Trophoblast cell (in vitro differentiated cells and primary cell): ENCODE data around the gene IPPK.
A peak's percentile ranks its signal among the peaks of the same experiment; 100 is the strongest.

Experiments
- DNase-seq, 2 donors: peaks; one replicate each; pipeline ENCODE4 v3.0.0-alpha.2; 2016
- H2AFZ ChIP-seq: 2 replicates; pipeline ENCODE4 v1.6.1; 2013; ENCODE audit warnings: low read length, moderate library complexity, mild to moderate bottlenecking; ENCODE audit not compliant: insufficient read depth, poor library complexity
- H2AK5ac ChIP-seq: 2 replicates; pipeline ENCODE4 v1.6.1; 2013; ENCODE audit warnings: mild to moderate bottlenecking, low read length
- H2BK120ac ChIP-seq: 2 replicates; pipeline ENCODE4 v1.6.1; 2013; ENCODE audit warnings: low read length, mild to moderate bottlenecking, moderate library complexity; ENCODE audit not compliant: insufficient read depth, poor library complexity
- H2BK12ac ChIP-seq: 2 replicates; pipeline ENCODE4 v1.6.1; 2013; ENCODE audit warnings: mild to moderate bottlenecking, low read length, moderate library complexity
- H2BK5ac ChIP-seq: 2 replicates; pipeline ENCODE4 v1.6.1; 2013; ENCODE audit warnings: low read length, low read depth, moderate library complexity, mild to moderate bottlenecking; ENCODE audit not compliant: poor library complexity
- H3K14ac ChIP-seq: 2 replicates; pipeline ENCODE4 v1.6.1; 2013; ENCODE audit warnings: mild to moderate bottlenecking, low read length
- H3K18ac ChIP-seq: 2 replicates; pipeline ENCODE4 v1.6.1; 2013; ENCODE audit warnings: mild to moderate bottlenecking, low read length
- H3K23ac ChIP-seq: 2 replicates; pipeline ENCODE4 v1.6.1; 2013; ENCODE audit warnings: low read length
- H3K27ac ChIP-seq: 2 replicates; pipeline ENCODE4 v1.5.1; 2013; ENCODE audit warnings: low read depth, mild to moderate bottlenecking, inconsistent platforms, low read length, moderate library complexity
- H3K27me3 ChIP-seq: 2 replicates; pipeline ENCODE4 v1.6.1; 2013; ENCODE audit warnings: inconsistent platforms, mild to moderate bottlenecking, low read length, moderate library complexity; ENCODE audit not compliant: insufficient read depth
- H3K36me3 ChIP-seq, 2 experiments: 1 replicate in 1 of 2; 2 replicates in 1 of 2; pipeline ENCODE4 v1.6.1; 2013; ENCODE audit warnings: low read length in 2 of 2, mild to moderate bottlenecking in 2 of 2, moderate library complexity in 1 of 2; ENCODE audit not compliant: insufficient read depth in 2 of 2, control insufficient read depth in 1 of 2
- H3K4ac ChIP-seq: 2 replicates; pipeline ENCODE4 v1.6.1; 2013; ENCODE audit warnings: low read depth, mild to moderate bottlenecking, low read length, moderate library complexity
- H3K4me1 ChIP-seq, 2 experiments: 1 replicate in 1 of 2; 2 replicates in 1 of 2; pipeline ENCODE4 v1.6.1; 2013; ENCODE audit warnings: low read length in 2 of 2, mild to moderate bottlenecking in 2 of 2, moderate library complexity in 1 of 2; ENCODE audit not compliant: insufficient read depth in 2 of 2, control insufficient read depth in 1 of 2
- H3K4me2 ChIP-seq: 2 replicates; pipeline ENCODE4 v1.6.1; 2013; ENCODE audit warnings: inconsistent platforms, mild to moderate bottlenecking, low read length, moderate library complexity
- H3K4me3 ChIP-seq: 2 replicates; pipeline ENCODE4 v1.5.1; 2013; ENCODE audit warnings: mild to moderate bottlenecking, low read depth, low read length, inconsistent platforms
- H3K79me1 ChIP-seq: one replicate; pipeline ENCODE4 v1.6.1; 2013; ENCODE audit warnings: low read length
- H3K79me2 ChIP-seq: 2 replicates; pipeline ENCODE4 v1.6.1; 2013; ENCODE audit warnings: low read length, mild to moderate bottlenecking; ENCODE audit not compliant: control insufficient read depth, insufficient read depth, poor library complexity
- H3K9ac ChIP-seq: 2 replicates; pipeline ENCODE4 v1.6.1; 2013; ENCODE audit warnings: mild to moderate bottlenecking, low read length
- H3K9me3 ChIP-seq: 2 replicates; pipeline ENCODE4 v1.6.1; 2013; ENCODE audit warnings: low read depth, mild to moderate bottlenecking, control low read depth, inconsistent platforms, low read length; ENCODE audit not compliant: insufficient read depth
- H4K12ac ChIP-seq: 2 replicates; pipeline ENCODE4 v1.6.1; 2013; ENCODE audit warnings: low read depth, mild to moderate bottlenecking, low read length, moderate library complexity
- H4K8ac ChIP-seq: 2 replicates; pipeline ENCODE4 v1.6.1; 2013; ENCODE audit warnings: low read depth, mild to moderate bottlenecking, low read length, moderate library complexity
- H4K91ac ChIP-seq: one replicate; pipeline ENCODE4 v1.6.1; 2013; ENCODE audit warnings: low read depth, mild to moderate bottlenecking, low read length, moderate library complexity
- WGBS: extraction: QIAGEN DNeasy Blood & Tissue Kit; methylation state at CpG from one replicate; pipeline ENCODE4 v1.1.7; 2013; ENCODE audit warnings: missing lambda C conversion rate; ENCODE audit not compliant: insufficient read length, insufficient coverage; ENCODE audit errors: extremely low coverage; 5-methylcytosine and 5-hydroxymethylcytosine counted together

IPPK gene

DNA sequence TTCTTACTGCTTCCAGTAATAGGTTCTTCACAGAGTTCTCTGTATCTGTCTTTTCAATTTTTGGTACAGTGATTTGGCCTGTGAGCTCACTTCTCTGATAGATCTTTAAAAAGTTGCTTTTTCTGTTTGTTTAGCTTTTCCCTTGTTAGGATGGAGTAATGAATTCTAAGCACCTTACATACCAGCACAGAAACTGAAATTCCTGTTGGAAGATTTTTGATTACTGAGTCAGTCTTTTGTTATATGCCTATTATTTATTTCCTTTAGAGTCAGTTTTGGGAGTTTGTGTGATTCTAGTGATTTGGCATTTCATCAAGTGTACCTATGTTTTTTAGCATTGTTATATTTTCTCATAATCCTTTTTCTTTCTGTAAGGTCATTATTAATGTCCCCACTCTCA, 37.6 kb upstream of the IPPK start:
- Histone ChIP-seq H2BK5ac (no peak overlapping the region), H3K79me1 (no peaks in the 10 kb centered on the region), H3K36me3 (peaks cover 17% of the 10 kb centered on the region in 2 experiments), H2BK12ac (no peak overlapping the region), H3K4me2 (no peak overlapping the region), H3K27me3 (no peaks in the 10 kb centered on the region), H3K18ac (no peak overlapping the region), H2BK120ac (no peak overlapping the region), H4K12ac (no peak overlapping the region), H2AFZ (no peak overlapping the region), H3K4me1 (peaks cover 3 to 4% of the 10 kb centered on the region in 2 experiments), H3K4me3 (no peak overlapping the region), H3K9me3 (no peaks in the 10 kb centered on the region), H3K27ac (no peak overlapping the region), H4K91ac (no peak overlapping the region), H4K8ac (no peak overlapping the region), H3K9ac (no peak overlapping the region), H3K4ac (no peak overlapping the region), H2AK5ac (no peak overlapping the region), H3K79me2 (no peaks in the 10 kb centered on the region), H3K14ac (no peak overlapping the region), H3K23ac (no peak overlapping the region)
- no peak for DNase-seq

DNA sequence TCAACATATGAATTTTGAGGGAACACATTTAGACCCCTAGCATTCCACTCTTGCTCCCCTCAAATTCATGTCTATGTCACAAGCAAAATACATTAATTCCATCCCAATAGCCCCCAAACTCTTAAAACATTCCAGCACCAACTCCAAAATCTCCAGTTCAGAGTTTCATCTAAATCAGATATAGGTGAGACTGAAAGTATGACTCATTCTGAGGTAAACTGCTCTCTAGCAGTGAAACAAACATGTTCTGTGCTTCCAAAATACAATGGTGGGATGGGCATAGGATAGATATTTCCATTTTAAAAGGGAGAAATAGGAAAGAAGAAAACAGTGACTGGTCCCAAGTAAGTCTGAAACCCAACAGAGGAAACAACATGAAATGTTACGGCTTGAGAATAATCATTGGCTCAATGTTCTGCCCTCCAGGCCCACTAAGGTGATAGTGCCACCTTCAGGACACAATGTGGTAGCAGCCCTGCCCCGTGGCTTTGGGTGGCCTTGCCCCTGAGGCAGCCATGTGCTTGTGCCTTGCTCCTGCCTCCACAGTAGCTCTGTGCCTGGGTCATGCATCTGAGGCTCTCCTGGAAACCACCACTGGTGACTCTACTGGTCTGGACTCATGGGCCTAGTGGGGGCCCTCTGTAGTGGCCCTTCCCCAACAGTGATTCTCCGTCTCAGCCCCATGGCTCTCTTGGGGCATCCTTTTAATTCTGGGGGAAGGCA, 36.4 kb upstream of the IPPK start:
- peak; percentile 48 to 68 for DNase-seq
- no peak overlapping the region for H2BK120ac ChIP-seq
- no peak overlapping the region for H3K23ac ChIP-seq
- no CpG with 5 or more reads among the region's 3 CpGs for WGBS
- H3K27ac ChIP-seq: no peak overlapping the region
- H3K4me1 ChIP-seq: peaks cover 3 to 4% of the 10 kb centered on the region in 2 experiments
- H2BK5ac ChIP-seq: peak overlapping the region; percentile 6
- H2BK12ac ChIP-seq: no peak overlapping the region
- H3K4me2 ChIP-seq: no peak overlapping the region
- no peaks in the 10 kb centered on the region for H3K79me1 ChIP-seq
- no peaks in the 10 kb centered on the region for H3K79me2 ChIP-seq
- peaks cover 12 to 13% of the 10 kb centered on the region in 2 experiments for H3K36me3 ChIP-seq
- no peak overlapping the region for H4K12ac ChIP-seq
- no peak overlapping the region for H3K14ac ChIP-seq
- no peaks in the 10 kb centered on the region for H3K27me3 ChIP-seq
- no peak overlapping the region for H2AFZ ChIP-seq
- no peak overlapping the region for H3K9ac ChIP-seq
- H4K8ac ChIP-seq: no peak overlapping the region
- H3K4ac ChIP-seq: no peak overlapping the region
- no peak overlapping the region for H3K18ac ChIP-seq
- H3K9me3 ChIP-seq: no peaks in the 10 kb centered on the region
- no peak overlapping the region for H3K4me3 ChIP-seq
- H4K91ac ChIP-seq: no peak overlapping the region
- H2AK5ac ChIP-seq: no peak overlapping the region

DNA sequence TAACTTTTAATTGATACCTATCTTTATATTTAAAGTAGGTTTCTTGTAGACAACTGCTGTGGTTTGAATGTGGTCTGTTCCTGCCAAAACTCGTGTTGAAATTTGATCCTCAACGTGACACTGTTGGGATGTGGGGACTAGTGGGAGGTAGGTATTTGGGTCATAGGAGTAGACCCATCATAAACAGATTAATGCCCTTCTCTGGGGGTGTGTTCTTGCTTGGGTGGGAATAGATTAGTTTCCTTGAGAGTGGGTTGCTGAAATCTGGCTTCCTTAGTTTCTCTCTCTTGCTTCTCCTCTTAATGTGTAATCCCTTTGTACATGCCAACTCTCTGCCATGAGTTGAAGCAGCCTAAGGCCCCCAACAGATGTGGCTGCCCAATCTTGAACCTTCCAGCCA, 34.6 kb upstream of the IPPK start:
- Histone ChIP-seq H3K4me2 (no peak overlapping the region), H3K79me1 (no peaks in the 10 kb centered on the region), H3K36me3 (peaks cover under 1 to 2% of the 10 kb centered on the region in 2 experiments), H2AK5ac (no peak overlapping the region), H3K14ac (no peak overlapping the region), H3K27ac (no peak overlapping the region), H3K9ac (no peak overlapping the region), H3K27me3 (no peaks in the 10 kb centered on the region), H3K4me3 (no peak overlapping the region), H3K4ac (no peak overlapping the region), H3K9me3 (no peaks in the 10 kb centered on the region), H3K23ac (no peak overlapping the region), H2AFZ (no peak overlapping the region), H2BK12ac (no peak overlapping the region), H3K79me2 (no peaks in the 10 kb centered on the region), H4K8ac (no peak overlapping the region), H2BK120ac (no peak overlapping the region), H3K18ac (no peak overlapping the region), H3K4me1 (peaks cover 3 to 4% of the 10 kb centered on the region in 2 experiments), H4K12ac (no peak overlapping the region), H4K91ac (no peak overlapping the region), H2BK5ac (no peak overlapping the region)
- no CpG with 5 or more reads among the region's 2 CpGs for WGBS
- DNase-seq: no peak

DNA sequence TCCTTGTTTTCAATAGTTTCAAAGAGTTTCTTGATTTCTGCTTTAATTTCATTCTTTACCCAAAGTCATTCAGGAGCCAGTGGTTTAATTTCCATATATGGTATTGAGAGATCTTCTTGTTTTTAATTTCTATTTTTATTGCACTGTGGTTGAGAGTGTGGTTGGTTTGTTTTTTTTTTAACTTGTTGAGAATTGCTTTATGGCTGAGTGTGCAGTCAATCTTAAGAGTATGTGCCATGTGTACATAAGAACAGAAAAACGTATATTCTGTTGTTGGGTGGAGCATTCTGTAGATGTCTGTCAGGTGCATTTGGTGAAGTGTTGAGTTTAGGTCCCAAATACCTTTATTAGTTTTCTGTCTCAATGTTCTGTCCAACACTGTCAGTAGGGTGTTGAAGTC, 26.7 kb upstream of the IPPK start:
- Histone ChIP-seq H2AK5ac (no peak overlapping the region), H3K14ac (no peak overlapping the region), H4K91ac (no peak overlapping the region), H4K12ac (no peak overlapping the region), H2BK120ac (no peak overlapping the region), H3K18ac (no peak overlapping the region), H3K27ac (no peak overlapping the region), H3K4me2 (no peak overlapping the region), H3K9ac (no peak overlapping the region), H3K23ac (no peak overlapping the region), H3K4me3 (no peak overlapping the region), H4K8ac (no peak overlapping the region), H2BK12ac (no peak overlapping the region), H3K79me2 (no peaks in the 10 kb centered on the region), H3K27me3 (no peaks in the 10 kb centered on the region), H3K4me1 (no peaks in the 10 kb centered on the region), H3K36me3 (peaks cover 0 to 2% of the 10 kb centered on the region in 2 experiments), H3K79me1 (no peaks in the 10 kb centered on the region), H2BK5ac (no peak overlapping the region), H3K4ac (no peak overlapping the region), H2AFZ (no peak overlapping the region), H3K9me3 (peaks cover 3% of the 10 kb centered on the region)
- no CpG with 5 or more reads among the region's 1 CpG for WGBS
- no peak for DNase-seq
